ENCODE results near the gene CDH16. TPM values are rescaled to one million over a fixed set of nuclear protein-coding genes. Genes with fewer than 3 reads are reported as not detected.

CDH16 gene
- total and polyA plus RNA-seq, 12 donors, result 0.15 to 0.59 (median 0.47) TPM; not detected in 7

- Histone ChIP-seq H3K9me3 (no peaks in the 10 kb centered on the region), H3K4me1 (peaks cover 0 to 29% (median 9%) of the 10 kb centered on the region in 9 donors), H3K27ac (no peak overlapping the region), H3K36me3 (no peaks in the 10 kb centered on the region), H3K4me3 (no peak overlapping the region), H3K27me3 (peaks cover 0 to 5% (median 0%) of the 10 kb centered on the region in 7 donors)
- DNase-seq (no peak), ATAC-seq (no peak)
- intact Hi-C loops (cut with DNase I), result loop anchor here in 3 of 10 donors (2.0 to 5.0 kb wide), 3 partner anchors 142 to 267 kb away; no protein-coding TSS in a partner anchor
- 81 to 82% methylated on average over 1 of the region's 1 CpG for WGBS, 2 donors
- TF ChIP-seq CTCF (IDR thresholded peaks at IDR 0.05), result no peak
These were observed 44.5 kb downstream of the CDH16 start for GRCh38 chr16:66874079-66874775.

- TF ChIP-seq CTCF (IDR thresholded peaks at IDR 0.05), result no peak
These were observed 45.0 kb downstream of the CDH16 start for GRCh38 chr16:66873685-66874055.

GRCh38 chr16:66872943-66873684 is 45.6 kb downstream of the CDH16 start:
- peak; percentile 75 to 99 (median 96) for TF ChIP-seq CTCF (IDR thresholded peaks at IDR 0.05)
- intact Hi-C loops (cut with DNase I), result loop anchor here in 3 of 10 donors (2.0 to 5.0 kb wide), 3 partner anchors 42 to 146 kb away; partner anchors contain the start of gene NAE1 (in 1 of the 3)
- 5 to 6% methylated on average over 36 to 39 of the region's 39 CpGs for WGBS, 2 donors

More at GRCh38 chr16:66873685-66874055, 45.0 kb downstream of the CDH16 start:
- Histone ChIP-seq H3K27ac (no peak overlapping the region), H3K27me3 (peaks cover 0 to 5% (median 0%) of the 10 kb centered on the region in 7 donors), H3K9me3 (no peaks in the 10 kb centered on the region), H3K4me1 (peaks cover 0 to 28% (median 9%) of the 10 kb centered on the region in 9 donors), H3K36me3 (no peaks in the 10 kb centered on the region), H3K4me3 (no peak overlapping the region)
- intact Hi-C loops (cut with DNase I), result loop anchor here in 4 of 10 donors (2.0 to 5.0 kb wide), 4 partner anchors 43 to 267 kb away; partner anchors contain the start of gene NAE1 (in 1 of the 4)
- ATAC-seq, result no peak
- no peak for DNase-seq

GRCh38 chr16:66872559-66872942 is 46.1 kb downstream of the CDH16 start:
- WGBS, 2 donors, result 53 to 62% methylated on average over 4 of the region's 4 CpGs
- no peak for ATAC-seq
- Histone ChIP-seq H3K4me1 (peaks cover 0 to 21% (median 9%) of the 10 kb centered on the region in 9 donors), H3K27ac (peak overlapping the region in 5 of 10 donors; percentile 1 to 70 (median 27)), H3K27me3 (peaks cover 0 to 5% (median 0%) of the 10 kb centered on the region in 7 donors), H3K4me3 (peak overlapping the region in 9 of 10 donors; percentile 8 to 52 (median 43)), H3K9me3 (no peaks in the 10 kb centered on the region), H3K36me3 (no peaks in the 10 kb centered on the region)
- intact Hi-C loops (cut with DNase I), result loop anchor here in 3 of 10 donors (2.0 to 5.0 kb wide), 3 partner anchors 42 to 145 kb away; partner anchors contain the start of gene NAE1 (in 1 of the 3)
- no peak for TF ChIP-seq CTCF (IDR thresholded peaks at IDR 0.05)
- DNase-seq, result no peak

More at GRCh38 chr16:66872943-66873684, 45.6 kb downstream of the CDH16 start:
- DNase-seq (peak; percentile 89 to 92), ATAC-seq (peak; percentile 92 to 97 (median 96))
- Histone ChIP-seq H3K36me3 (no peaks in the 10 kb centered on the region), H3K27ac (peak overlapping the region in 6 of 10 donors; percentile 1 to 70 (median 32)), H3K4me1 (peaks cover 0 to 23% (median 9%) of the 10 kb centered on the region in 9 donors), H3K4me3 (peak overlapping the region in 9 of 10 donors; percentile 8 to 52 (median 43)), H3K9me3 (no peaks in the 10 kb centered on the region), H3K27me3 (peaks cover 0 to 5% (median 0%) of the 10 kb centered on the region in 7 donors)
